Stimulated activated CD4-positive, alpha-beta T cell treated with anti-CD3 and anti-CD28 coated beads, Interleukin-1b, Interleukin-23, amount 100 ng/mL, for 1 hour (primary cell): Measurements from ENCODE around the gene USH2A.
"Not testable (repeated sequence)": the region's sequence is repeated elsewhere in the genome, so short reads cannot be mapped to it uniquely, and the experiment has no call there.

Source experiments
- DNase-seq, 2 donors: peaks; one replicate each; pipeline ENCODE4 v3.0.0-alpha.2; 2020; ENCODE audit warnings: low read depth in 2 of 2

Gene USH2A

GRCh38 chr1:216047811-216048572 lies 375.3 kb downstream of the USH2A start:
- no peak for DNase-seq

GRCh38 chr1:216046336-216046735 lies 376.9 kb downstream of the USH2A start:
- no peak for DNase-seq

- DNase-seq = no peak
Measured at GRCh38 chr1:216045400-216045799, 377.8 kb downstream of the USH2A start.

DNA sequence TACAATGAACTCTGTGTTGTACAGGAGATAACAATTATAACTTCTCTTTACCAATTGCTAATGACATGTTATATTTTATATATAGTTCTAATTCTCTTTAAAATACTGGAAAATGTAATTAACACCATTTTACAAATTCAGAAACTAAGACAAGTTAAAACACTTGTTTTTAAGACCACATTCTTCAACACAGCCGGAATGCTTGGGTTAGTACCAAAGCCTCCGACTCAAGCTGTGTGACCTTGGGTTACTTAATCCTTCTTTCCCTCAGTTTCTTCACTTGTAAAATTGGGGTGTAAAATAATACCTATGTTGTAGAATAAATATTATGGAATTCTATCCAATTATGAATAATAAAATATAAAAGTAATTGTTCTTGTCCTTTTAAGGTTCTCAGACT lies 378.7 kb downstream of the USH2A start:
- DNase-seq = no peak

- no peak for DNase-seq
Measured at GRCh38 chr1:216034506-216034905, 388.7 kb downstream of the USH2A start.

DNA sequence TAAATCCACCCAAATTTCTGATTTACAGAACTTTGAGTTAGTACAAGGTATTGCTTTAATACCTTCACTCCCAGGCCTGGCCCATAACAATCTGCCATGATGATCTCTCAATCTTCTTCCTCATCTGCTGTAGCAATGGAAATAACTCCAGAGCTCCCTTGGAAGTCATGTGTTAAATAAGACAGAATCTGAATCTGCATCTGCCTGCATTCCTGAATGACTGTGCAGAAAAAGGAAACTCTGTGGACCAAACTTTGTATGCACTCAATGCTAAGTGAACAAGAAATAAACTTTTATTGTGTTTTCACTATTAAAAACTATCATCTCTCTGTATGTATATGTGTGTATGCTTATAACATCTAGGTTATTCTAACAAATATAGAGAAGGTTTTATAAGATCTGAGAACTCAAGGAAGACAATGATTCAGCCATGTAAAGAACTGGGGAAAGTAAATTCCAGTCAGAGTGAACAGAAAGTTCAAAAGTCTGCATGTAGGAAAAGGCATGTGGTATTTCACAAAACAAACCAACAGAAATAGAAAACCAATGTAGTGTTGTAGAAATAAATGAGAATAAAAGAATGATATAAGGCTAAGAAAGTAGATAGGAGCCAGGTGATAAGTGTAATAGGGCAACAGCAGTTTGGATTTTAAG lies 390.2 kb downstream of the USH2A start:
- DNase-seq = no peak

GRCh38 chr1:216032284-216032683 lies 391.0 kb downstream of the USH2A start:
- DNase-seq = no peak

DNA sequence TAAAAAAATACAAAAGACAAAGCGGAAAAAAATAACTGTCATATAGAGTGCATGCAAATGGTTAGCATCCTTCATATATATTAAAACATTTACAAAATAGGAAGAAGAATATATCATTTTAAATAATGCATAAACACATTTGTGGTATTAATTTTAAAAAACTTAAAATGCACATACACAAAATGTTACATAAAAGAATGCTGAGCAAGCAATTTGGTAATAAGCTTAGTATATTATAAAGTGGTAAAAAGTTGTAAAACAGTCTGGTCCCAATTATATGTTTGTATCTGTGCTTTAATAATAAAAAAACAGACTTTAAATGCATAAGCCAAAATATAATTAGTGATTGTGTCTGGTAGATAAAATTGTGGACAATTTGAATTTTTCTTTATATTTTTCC lies 394.6 kb downstream of the USH2A start:
- no peak for DNase-seq

DNA sequence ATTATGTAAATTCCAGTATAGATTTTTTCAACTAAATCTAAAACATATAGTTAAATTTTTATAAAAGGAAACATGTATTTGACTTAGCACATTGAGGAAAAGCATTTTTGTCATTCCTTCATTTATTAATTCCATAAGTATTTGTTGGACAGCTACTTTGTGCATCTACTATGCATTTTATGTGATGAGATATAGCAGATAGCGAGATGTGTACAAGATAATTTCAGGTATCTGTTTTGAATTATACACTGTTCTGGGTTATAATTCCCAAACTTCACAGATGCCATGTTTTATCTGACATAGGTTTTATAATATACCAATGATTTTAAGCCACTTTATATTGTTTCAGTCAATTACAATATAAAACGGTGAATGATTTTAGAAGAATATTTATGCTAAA lies 398.7 kb downstream of the USH2A start:
- DNase-seq = no peak

DNA sequence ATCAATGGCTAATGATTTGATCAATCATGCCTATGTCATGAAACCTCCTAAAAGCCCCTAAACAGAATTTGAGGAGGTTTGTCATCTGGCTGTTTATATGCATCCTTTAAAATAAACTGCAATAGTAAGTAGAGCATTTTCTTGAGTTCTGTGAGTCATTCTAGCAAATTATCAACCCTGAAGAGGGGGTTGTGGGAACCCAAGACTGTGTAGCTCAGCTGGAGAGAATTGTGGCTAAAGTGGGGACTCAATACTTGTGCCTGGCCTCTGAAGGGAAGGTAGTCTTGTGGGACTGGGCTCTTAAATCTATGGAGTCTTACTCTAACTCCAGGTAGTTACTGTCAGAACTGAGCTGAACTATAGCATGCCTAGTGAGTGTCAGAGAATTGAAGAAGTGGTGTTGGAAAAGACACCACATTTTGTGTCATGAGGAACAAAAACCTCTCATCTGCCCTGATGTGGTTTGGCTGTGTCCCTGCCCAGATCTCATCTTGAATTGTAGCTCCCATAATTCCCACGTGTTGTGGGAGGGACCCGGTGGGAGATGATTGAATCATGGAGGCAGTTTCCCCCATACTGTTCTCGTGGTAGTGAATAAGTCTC lies 402.4 kb downstream of the USH2A start:
- DNase-seq = no peak

- no peak for DNase-seq
Measured at GRCh38 chr1:216015116-216015515, 408.1 kb downstream of the USH2A start.

- no peak for DNase-seq
Measured at GRCh38 chr1:216014086-216014485, 409.2 kb downstream of the USH2A start.

- not testable (repeated sequence) for DNase-seq
Measured at GRCh38 chr1:216009456-216009855, 413.8 kb downstream of the USH2A start.

DNA sequence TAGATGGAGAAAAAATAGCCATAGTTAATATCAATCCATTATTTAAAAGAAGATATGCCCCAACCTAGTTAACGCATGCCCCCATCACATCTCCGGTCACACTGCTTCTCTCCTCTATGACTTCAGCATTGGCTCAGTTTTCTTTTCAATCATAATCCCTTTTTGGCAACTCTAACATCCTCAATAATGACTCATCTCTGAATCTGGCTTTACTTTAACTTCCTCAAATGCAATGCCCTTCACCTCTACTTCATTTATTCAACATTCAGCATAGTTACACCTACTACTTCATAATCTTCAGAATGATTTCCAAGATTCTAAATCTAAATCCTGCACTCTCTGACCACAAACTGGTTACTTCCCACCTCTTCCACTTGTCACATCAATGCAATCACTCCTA lies 417.3 kb downstream of the USH2A start:
- no peak for DNase-seq

DNA sequence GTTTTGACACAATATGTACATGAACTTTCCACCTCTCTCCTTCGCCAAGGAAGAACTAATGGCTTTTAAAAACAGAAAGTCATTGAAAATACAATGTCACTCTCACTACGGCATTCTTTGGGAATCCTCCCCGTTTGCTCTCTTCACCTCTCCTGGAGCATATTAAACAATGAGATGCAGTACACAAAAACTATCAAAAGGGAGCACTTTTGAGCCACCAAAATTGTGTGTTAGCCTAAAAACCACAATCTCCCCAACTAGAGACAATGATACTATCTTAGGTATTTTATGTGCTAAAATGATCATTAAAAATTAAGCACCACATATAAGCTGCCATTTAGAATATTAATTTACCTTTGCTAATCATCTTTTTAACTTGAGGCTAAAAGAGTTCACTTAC lies 430.6 kb downstream of the USH2A start:
- DNase-seq = no peak

DNA sequence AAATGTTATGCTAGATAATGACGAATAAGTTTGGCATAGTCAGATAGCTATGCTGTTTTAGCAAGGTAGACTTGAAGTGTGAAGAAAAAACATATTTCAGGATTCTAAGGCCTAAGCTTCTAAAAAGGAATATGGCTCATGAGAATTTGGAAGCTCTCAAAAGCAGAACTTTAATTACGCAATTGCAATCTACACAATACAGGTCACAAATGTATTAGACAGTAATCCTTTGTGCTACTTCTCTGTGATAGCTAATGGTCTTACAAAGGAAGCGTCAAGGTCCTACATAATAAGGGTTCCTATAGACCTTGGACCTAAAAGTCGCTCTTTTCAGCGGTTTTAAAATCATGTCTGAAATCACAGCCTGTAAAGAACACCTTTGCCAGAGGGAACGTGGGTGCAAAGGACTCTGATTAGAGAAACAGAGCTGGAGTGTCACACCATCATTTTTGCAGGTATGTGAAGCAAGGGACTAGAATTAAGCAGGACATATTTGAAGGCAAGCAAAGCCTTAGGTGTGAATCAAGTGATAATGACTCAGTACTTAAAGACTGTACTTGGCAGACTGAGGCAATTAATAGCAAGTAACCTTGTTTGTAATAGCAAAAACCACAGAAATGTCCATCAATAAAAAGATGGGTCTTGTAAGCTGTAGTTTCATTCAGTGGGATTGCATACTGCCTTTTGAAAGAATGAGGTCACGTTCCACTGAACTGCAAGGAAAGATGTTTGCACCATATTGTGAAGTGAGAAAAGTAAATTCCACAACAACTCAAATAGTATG lies 436.0 kb downstream of the USH2A start:
- DNase-seq = no peak

DNA sequence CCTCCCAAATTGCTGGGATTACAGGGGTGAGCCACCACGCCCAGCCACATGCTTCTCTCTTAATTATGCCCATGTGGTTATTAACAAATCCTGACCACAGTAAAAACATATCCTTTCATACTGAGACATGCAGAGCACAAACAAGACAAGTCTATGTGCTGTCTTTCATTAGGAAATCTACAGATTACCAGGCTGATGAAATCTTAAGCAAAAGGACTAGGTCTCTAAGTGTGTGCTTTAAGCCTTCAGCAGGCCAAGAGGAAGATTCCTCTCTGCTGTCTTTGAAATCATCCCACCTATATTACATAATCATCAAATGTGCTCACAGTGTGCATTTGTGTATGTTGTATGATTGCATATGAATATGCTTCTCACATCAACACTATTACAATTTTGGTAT lies 436.8 kb downstream of the USH2A start:
- no peak for DNase-seq

DNA sequence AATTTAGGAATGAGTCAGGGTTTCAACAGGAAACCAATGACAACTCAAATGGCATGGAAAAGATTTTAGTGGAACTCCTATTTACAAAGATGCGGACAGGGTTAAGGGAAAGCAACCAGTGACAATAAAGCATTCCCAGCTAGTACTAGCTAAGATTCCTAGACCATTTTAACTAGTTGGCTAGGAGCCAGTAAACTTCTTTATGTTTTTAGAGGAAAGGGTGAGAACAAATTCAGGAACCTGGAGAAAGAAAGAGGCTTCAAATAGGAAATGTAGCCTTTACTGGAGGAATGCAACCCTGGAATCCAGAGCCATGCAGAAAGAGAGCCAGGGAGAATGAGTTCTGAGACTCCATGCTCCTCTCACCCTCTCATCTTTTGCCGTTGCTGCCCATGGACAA lies 439.6 kb downstream of the USH2A start:
- no peak for DNase-seq

DNA sequence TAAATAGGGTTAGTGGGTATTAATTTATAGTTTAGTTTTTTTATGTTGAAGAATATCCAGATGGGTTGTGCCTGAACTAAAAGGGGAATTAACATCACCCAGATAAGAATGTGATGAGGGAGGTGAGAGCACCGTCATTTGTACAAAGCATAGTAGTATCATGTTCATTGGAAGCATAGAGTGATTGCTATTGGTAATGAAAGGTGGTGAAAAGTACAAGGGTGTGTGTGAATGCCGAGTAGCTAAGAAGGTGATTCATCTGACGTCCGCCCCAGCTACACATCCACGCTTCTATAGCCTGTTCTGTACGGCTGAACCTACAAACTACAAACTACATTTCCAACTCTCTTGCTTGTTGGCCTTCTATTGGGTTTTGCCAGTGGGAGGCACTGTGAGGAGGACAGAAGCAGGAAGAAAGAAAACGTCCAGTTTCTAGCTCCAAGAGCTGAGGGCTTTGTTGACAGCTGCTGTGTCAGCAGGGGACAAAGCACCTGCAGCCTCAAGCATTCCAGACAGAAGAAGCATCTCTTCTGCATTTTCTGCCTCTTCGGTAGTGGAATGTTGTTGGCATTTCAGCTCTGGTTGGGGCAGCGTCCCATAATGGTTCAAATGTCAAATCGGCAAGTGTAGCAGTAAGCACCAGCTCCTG lies 451.3 kb downstream of the USH2A start:
- DNase-seq = no peak

DNA sequence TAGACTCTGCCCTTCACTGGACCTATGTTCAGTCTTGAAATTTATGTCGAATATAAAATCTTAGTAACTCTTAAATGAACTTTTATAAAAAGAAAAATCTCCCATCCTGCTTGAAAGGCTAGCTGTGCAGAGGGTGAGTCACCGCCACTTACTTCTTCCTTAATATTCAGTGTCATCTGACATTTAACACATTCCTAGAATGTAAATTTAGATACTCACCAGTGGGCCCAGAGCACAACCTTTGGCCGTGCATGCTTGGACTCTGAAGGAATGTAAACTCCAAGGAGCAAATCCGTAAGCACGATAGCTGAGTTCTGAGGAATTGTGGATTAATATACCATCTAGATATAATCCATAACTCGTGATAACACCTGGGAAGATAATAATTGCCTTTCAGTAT lies 452.8 kb downstream of the USH2A start:
- no peak for DNase-seq

- DNase-seq = no peak
Measured at GRCh38 chr1:215963621-215964020, 459.6 kb downstream of the USH2A start.

DNA sequence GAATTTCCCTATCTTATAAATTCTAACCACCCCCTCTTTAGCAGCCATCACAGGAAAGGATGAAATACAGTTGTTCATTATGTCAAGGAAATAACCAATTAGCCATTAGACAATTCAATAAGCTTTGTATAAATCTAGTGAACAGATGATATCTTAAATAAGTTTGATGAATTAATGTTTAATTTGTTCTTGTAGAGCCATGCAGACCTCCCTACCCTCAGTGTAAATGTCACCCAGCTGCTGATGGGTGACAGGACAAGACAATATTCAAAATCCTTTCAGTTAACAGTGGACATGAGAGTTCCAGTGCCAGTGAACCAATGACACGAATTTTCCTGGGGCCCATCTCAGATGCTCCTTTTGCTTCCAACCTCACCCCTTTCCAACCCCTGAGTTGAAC lies 460.2 kb downstream of the USH2A start:
- DNase-seq = no peak
